ENCODE results near the gene TMEM178B.

DNA sequence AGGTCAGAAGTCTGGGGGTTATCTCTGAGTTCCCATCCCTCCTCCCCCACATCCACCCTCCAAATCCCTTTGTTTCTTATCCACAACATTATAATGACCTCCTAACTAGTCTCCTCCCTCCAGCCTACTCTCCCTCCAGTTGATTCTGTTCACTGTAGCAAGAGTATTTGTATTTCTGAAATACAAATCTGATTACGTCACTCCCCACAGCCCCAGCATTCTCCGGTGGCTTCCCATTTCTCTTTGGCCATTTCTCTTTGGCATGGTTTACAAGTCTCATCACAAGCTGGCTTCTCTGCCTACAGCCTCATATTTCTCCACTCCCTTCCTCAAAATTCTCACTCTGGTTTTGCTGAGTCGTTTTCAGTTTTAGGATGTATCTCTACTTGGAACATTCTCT, 34.5 kb upstream of the TMEM178B start:
- TF ChIP-seq, protein P1, sequence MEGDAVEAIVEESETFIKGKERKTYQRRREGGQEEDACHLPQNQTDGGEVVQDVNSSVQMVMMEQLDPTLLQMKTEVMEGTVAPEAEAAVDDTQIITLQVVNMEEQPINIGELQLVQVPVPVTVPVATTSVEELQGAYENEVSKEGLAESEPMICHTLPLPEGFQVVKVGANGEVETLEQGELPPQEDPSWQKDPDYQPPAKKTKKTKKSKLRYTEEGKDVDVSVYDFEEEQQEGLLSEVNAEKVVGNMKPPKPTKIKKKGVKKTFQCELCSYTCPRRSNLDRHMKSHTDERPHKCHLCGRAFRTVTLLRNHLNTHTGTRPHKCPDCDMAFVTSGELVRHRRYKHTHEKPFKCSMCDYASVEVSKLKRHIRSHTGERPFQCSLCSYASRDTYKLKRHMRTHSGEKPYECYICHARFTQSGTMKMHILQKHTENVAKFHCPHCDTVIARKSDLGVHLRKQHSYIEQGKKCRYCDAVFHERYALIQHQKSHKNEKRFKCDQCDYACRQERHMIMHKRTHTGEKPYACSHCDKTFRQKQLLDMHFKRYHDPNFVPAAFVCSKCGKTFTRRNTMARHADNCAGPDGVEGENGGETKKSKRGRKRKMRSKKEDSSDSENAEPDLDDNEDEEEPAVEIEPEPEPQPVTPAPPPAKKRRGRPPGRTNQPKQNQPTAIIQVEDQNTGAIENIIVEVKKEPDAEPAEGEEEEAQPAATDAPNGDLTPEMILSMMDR (IDR thresholded peaks at IDR 0.05), result no peak
- TF ChIP-seq POLR2A (IDR thresholded peaks at IDR 0.05), result no peak
